SK-N-SH (cell line): ENCODE measurements around the gene LINGO3. TPM values are rescaled to one million over a fixed set of nuclear protein-coding genes. Genes with fewer than 3 reads are reported as not detected.
A peak's percentile ranks its signal among the peaks of the same experiment; 100 is the strongest.

Experiments
- CTCF ChIA-PET: fragments of 300-600, 350-600 bp; formaldehyde crosslinking; extraction: SDS; loops from one replicate; lab custom pipeline; 2021; lab: Yijun Ruan, JAX
- POLR2A ChIA-PET: fragments of 350-600 bp; sonication (Branson Sonifier 250); formaldehyde crosslinking; extraction: SDS; loops from one replicate; lab custom pipeline; 2020; ENCODE audit warnings: antibody characterized with exemption, inconsistent platforms; lab: Yijun Ruan, JAX
- DNase-seq: peaks from one replicate; pipeline ENCODE4 v3.0.0; 2012
- H2AFZ ChIP-seq: fragments of 200-600 bp; sonication (generic); 2 replicates; pipeline ENCODE4 v1.8.1; 2016; ENCODE audit warnings: antibody characterized with exemption, mild to moderate bottlenecking, low read depth
- H3F3A ChIP-seq: fragments of 200-600 bp; sonication (generic); replicated peaks from 2 replicates; pipeline ENCODE3; 2016; ENCODE audit warnings: antibody characterized with exemption, mild to moderate bottlenecking; ENCODE audit not compliant: insufficient read depth
- H3K27ac ChIP-seq, 2 experiments: fragments of 200-500 bp in 1 of 2; fragments of 200-600 bp in 1 of 2; sonication (Bioruptor generic) in 1 of 2; sonication (generic), shearing (Covaris generic) in 1 of 2; 2 replicates each; pipeline versions ENCODE4 v1.5.1 to v1.6.1; 2014 to 2016; ENCODE audit warnings: low read depth in 2 of 2, inconsistent platforms in 1 of 2, low read length in 1 of 2, mild to moderate bottlenecking in 1 of 2, mixed read lengths in 1 of 2
- H3K27me3 ChIP-seq: fragments of 200-600 bp; sonication (generic), shearing (Covaris generic); 2 replicates; pipeline ENCODE4 v1.6.1; 2016; ENCODE audit warnings: mixed run types; ENCODE audit not compliant: insufficient read depth
- H3K36me3 ChIP-seq, 2 experiments: fragments of 200-500 bp in 1 of 2; fragments of 200-600 bp in 1 of 2; sonication (Bioruptor generic) in 1 of 2; sonication (generic) in 1 of 2; replicated peaks in 1 of 2; 2 replicates each; pipeline versions ENCODE3 to v1.5.1; 2014 to 2016; ENCODE audit warnings: low read length in 1 of 2, mild to moderate bottlenecking in 1 of 2; ENCODE audit not compliant: insufficient read depth in 2 of 2, control insufficient read depth in 1 of 2
- H3K4me1 ChIP-seq, 2 experiments: fragments of 200-500 bp in 1 of 2; fragments of 200-600 bp in 1 of 2; sonication (Bioruptor generic) in 1 of 2; sonication (generic), shearing (Covaris generic) in 1 of 2; 2 replicates each; pipeline versions ENCODE4 v1.5.1 to v1.6.1; 2014 to 2016; ENCODE audit warnings: low read depth in 1 of 2, low read length in 1 of 2, mixed run types in 1 of 2; ENCODE audit not compliant: insufficient read depth in 2 of 2, control insufficient read depth in 1 of 2
- H3K4me2 ChIP-seq: fragments of 200-600 bp; sonication (generic), shearing (Covaris generic); 2 replicates; pipeline ENCODE4 v1.6.1; 2017; ENCODE audit warnings: mixed run types
- H3K4me3 ChIP-seq, 2 experiments: fragments of 200-500 bp in 1 of 2; fragments of 200-600 bp in 1 of 2; sonication (Bioruptor generic) in 1 of 2; sonication (generic), shearing (Covaris generic) in 1 of 2; 2 replicates each; pipeline versions ENCODE4 v1.5.1 to v1.8.1; 2014 to 2016; ENCODE audit warnings: low read depth in 2 of 2, inconsistent platforms in 1 of 2, low read length in 1 of 2, mild to moderate bottlenecking in 1 of 2, mixed read lengths in 1 of 2, moderate library complexity in 1 of 2
- H3K79me2 ChIP-seq: fragments of 200-600 bp; sonication (generic); 2 replicates; pipeline ENCODE4 v1.8.1; 2017; ENCODE audit warnings: mild to moderate bottlenecking; ENCODE audit not compliant: insufficient read depth
- H3K9ac ChIP-seq: fragments of 200-600 bp; sonication (generic); 2 replicates; pipeline ENCODE4 v1.6.1; 2017; ENCODE audit warnings: mixed run types
- H3K9me2 ChIP-seq: fragments of 200-600 bp; sonication (generic); 2 replicates; pipeline ENCODE4 v1.6.1; 2017; ENCODE audit warnings: mixed run types
- H3K9me3 ChIP-seq: fragments of 200-600 bp; sonication (generic); 2 replicates; pipeline ENCODE4 v1.6.1; 2017; ENCODE audit warnings: mixed run types, mild to moderate bottlenecking, moderate library complexity
- H4K20me1 ChIP-seq: fragments of 200-600 bp; sonication (generic); 2 replicates; pipeline ENCODE4 v1.6.1; 2017; ENCODE audit warnings: mild to moderate bottlenecking, mixed run types; ENCODE audit not compliant: insufficient read depth
- ELF1 ChIP-seq: IDR thresholded peaks from 2 replicates; pipeline ENCODE4 v1.4.0; 2012
- FOSL2 ChIP-seq: IDR thresholded peaks from 2 replicates; pipeline ENCODE4 v1.4.0; 2012; ENCODE audit warnings: low read depth, mild to moderate bottlenecking, moderate library complexity, borderline replicate concordance
- FOXM1 ChIP-seq: IDR thresholded peaks from 2 replicates; pipeline ENCODE4 v1.4.0; 2012; ENCODE audit warnings: low read depth, mild to moderate bottlenecking
- GABPA ChIP-seq: IDR thresholded peaks from 2 replicates; pipeline ENCODE4 v1.4.0; 2012; ENCODE audit warnings: low read depth, mild to moderate bottlenecking
- JUND ChIP-seq: IDR thresholded peaks from 2 replicates; pipeline ENCODE4 v1.4.0; 2012
- MEF2A ChIP-seq: IDR thresholded peaks from 2 replicates; pipeline ENCODE4 v1.4.0; 2012; ENCODE audit warnings: low read depth, borderline replicate concordance
- MXI1 ChIP-seq: IDR thresholded peaks from 2 replicates; pipeline ENCODE4 v1.6.1; 2012; ENCODE audit warnings: mild to moderate bottlenecking, low read depth, low read length, improper control_type of control experiment
- NRF1 ChIP-seq: IDR thresholded peaks from 2 replicates; pipeline ENCODE4 v1.6.1; 2012; ENCODE audit warnings: low read depth, mild to moderate bottlenecking, low read length
- POLR2AphosphoS5 ChIP-seq: IDR thresholded peaks from 2 replicates; pipeline ENCODE4 v1.6.1; 2012; ENCODE audit warnings: low read depth, low read length
- RAD21 ChIP-seq: IDR thresholded peaks from 2 replicates; pipeline ENCODE4 v1.6.1; 2012; ENCODE audit warnings: mild to moderate bottlenecking, low read length
- RFX5 ChIP-seq: IDR thresholded peaks from 2 replicates; pipeline ENCODE4 v1.6.1; 2012; ENCODE audit warnings: mild to moderate bottlenecking, improper control_type of control experiment, low read length
- TCF12 ChIP-seq: IDR thresholded peaks from 2 replicates; pipeline ENCODE4 v1.4.0; 2012
- TEAD4 ChIP-seq: IDR thresholded peaks from 2 replicates; pipeline ENCODE4 v1.4.0; 2012; ENCODE audit warnings: mild to moderate bottlenecking, borderline replicate concordance; ENCODE audit not compliant: insufficient read depth
- YY1 ChIP-seq: IDR thresholded peaks from 2 replicates; pipeline ENCODE4 v1.4.0; 2012; ENCODE audit warnings: low read depth, mild to moderate bottlenecking
- WGBS: methylation state at CpG from one replicate; pipeline ENCODE4 v1.1.6; 2017; ENCODE audit warnings: low lambda C conversion rate; 5-methylcytosine and 5-hydroxymethylcytosine counted together
- polyA plus RNA-seq, 3 experiments: library from polyadenylated mRNA; depleted of rRNA; stranded (reverse); fragments of >200 nt; gene quantifications; 2 replicates each; pipeline ENCODE4 v1.2.3, GENCODE V29; 2012
- TF ChIP-seq, protein P1 (sequence below): IDR thresholded peaks from 2 replicates; pipeline ENCODE4 v1.4.0; 2012; ENCODE audit warnings: low read depth, borderline replicate concordance
- TF ChIP-seq, protein P2 (sequence below): fragments of 200-600 bp; sonication (generic); IDR thresholded peaks from 2 replicates; pipeline ENCODE4 v1.6.1; 2017; ENCODE audit warnings: antibody characterized with exemption, mild to moderate bottlenecking, moderate library complexity
- TF ChIP-seq, protein P3 (sequence below): fragments of 150-350 bp; IDR thresholded peaks from 2 replicates; pipeline ENCODE4 v1.6.1; 2017; ENCODE audit warnings: antibody characterized with exemption, low read length, low read depth, borderline replicate concordance
- TF ChIP-seq, protein P4 (sequence below): fragments of 150-350 bp; IDR thresholded peaks from 2 replicates; pipeline ENCODE4 v1.6.1; 2016; ENCODE audit warnings: mild to moderate bottlenecking, low read depth, low read length
- TF ChIP-seq, protein P5 (sequence below): IDR thresholded peaks from 2 replicates; pipeline ENCODE4 v1.4.0; 2012; ENCODE audit warnings: low read depth
- TF ChIP-seq, protein P6 (sequence below): IDR thresholded peaks from 2 replicates; pipeline ENCODE4 v1.6.1; 2012; ENCODE audit warnings: mild to moderate bottlenecking, low read depth, low read length, moderate library complexity

The LINGO3 gene
- polyA plus RNA-seq, 1 of the 3 experiments (the other 2 are of a cell fraction) = not detected

DNA sequence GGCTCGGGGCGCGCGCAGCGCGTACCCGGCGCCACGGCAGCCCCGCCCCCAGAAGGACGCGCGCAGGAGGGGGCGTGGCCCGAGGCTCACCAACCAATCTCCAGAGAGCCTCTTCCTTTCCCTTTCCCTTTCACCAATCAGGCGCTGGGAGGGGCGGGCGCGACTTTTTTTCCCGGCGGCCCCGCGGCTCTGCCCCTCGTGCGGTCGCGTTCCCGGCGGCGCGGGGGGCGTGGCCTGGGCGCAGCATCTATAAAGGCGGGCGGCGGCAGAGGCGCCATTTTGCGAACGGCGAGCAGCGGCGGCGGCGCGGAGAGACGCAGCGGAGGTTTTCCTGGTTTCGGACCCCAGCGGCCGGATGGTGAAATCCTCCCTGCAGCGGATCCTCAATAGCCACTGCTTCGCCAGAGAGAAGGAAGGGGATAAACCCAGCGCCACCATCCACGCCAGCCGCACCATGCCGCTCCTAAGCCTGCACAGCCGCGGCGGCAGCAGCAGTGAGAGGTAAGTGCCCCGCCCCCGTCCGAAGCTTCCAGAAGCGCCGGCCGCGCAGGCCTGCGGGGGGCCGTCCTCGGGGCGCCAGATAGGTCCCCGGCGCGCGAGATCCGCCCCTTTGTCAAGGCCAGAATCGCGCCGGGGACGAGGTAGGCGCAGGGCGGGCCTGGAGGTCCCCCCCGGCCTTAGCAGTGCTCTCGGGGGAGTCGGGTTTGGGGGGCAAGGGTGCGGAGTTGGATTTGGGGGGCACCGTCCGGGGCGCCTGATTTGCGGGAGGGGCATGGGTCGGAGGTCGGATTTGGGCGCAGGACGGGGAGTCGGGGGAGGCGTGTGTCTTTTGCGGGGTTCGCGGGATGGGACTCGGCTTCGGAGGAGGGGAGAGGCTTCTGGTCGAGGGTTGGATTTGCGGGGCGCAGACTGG lies 38.5 kb downstream of the LINGO3 start:
- Histone ChIP-seq H3K9me3 (no peaks in the 10 kb centered on the region), H3F3A (peaks cover 23% of the 10 kb centered on the region), H3K4me3 (peak overlapping the region; percentile 91 to 100), H3K9me2 (no peaks in the 10 kb centered on the region), H3K4me1 (peaks cover 8 to 32% of the 10 kb centered on the region in 2 experiments; a peak in 3 of 4 replicates), H4K20me1 (peaks cover 50% of the 10 kb centered on the region), H3K36me3 (peaks cover 17 to 26% of the 10 kb centered on the region in 2 experiments), H3K4me2 (peak overlapping the region; percentile 90), H3K27me3 (no peaks in the 10 kb centered on the region), H3K27ac (peak overlapping the region; percentile 87), H2AFZ (peak overlapping the region; percentile 80; the same call in 1 of the 2 replicates), H3K9ac (peak overlapping the region; percentile 99), H3K79me2 (peaks cover 52% of the 10 kb centered on the region)
- DNase-seq = peak; percentile 100
- ChIA-PET CTCF (interaction anchor here (1.0 to 11.9 kb wide), 5 partner anchors 25 to 124 kb away, joined by 3 to 284 read pairs (median 93); partner anchors contain the start of genes LINGO3, PLEKHJ1 and SF3A2), POLR2A (interaction anchor here (0.7 to 3.5 kb wide), 16 partner anchors 8 to 196 kb away, joined by 3 to 28 read pairs (median 4); partner anchors contain the start of genes AP3D1 and PLEKHJ1)
- 2% methylated on average over 18 of the region's 103 CpGs for WGBS
- TF ChIP-seq FOXM1 (no peak), FOSL2 (no peak), MXI1 (no peak), RAD21 (no peak), NRF1 (peak; percentile 47; the same call in 1 of the 2 replicates), MEF2A (no peak), POLR2AphosphoS5 (peak; percentile 99), TEAD4 (0 out of 2 replicates have a peak, but pooled peaks have one; percentile 57), GABPA (no peak), JUND (no peak), YY1 (peak; percentile 99), TCF12 (no peak; the same call in 1 of the 2 replicates), ELF1 (no peak), RFX5 (no peak)
- TF ChIP-seq, protein P1, sequence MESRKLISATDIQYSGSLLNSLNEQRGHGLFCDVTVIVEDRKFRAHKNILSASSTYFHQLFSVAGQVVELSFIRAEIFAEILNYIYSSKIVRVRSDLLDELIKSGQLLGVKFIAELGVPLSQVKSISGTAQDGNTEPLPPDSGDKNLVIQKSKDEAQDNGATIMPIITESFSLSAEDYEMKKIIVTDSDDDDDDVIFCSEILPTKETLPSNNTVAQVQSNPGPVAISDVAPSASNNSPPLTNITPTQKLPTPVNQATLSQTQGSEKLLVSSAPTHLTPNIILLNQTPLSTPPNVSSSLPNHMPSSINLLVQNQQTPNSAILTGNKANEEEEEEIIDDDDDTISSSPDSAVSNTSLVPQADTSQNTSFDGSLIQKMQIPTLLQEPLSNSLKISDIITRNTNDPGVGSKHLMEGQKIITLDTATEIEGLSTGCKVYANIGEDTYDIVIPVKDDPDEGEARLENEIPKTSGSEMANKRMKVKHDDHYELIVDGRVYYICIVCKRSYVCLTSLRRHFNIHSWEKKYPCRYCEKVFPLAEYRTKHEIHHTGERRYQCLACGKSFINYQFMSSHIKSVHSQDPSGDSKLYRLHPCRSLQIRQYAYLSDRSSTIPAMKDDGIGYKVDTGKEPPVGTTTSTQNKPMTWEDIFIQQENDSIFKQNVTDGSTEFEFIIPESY = no peak
- TF ChIP-seq, protein P2, sequence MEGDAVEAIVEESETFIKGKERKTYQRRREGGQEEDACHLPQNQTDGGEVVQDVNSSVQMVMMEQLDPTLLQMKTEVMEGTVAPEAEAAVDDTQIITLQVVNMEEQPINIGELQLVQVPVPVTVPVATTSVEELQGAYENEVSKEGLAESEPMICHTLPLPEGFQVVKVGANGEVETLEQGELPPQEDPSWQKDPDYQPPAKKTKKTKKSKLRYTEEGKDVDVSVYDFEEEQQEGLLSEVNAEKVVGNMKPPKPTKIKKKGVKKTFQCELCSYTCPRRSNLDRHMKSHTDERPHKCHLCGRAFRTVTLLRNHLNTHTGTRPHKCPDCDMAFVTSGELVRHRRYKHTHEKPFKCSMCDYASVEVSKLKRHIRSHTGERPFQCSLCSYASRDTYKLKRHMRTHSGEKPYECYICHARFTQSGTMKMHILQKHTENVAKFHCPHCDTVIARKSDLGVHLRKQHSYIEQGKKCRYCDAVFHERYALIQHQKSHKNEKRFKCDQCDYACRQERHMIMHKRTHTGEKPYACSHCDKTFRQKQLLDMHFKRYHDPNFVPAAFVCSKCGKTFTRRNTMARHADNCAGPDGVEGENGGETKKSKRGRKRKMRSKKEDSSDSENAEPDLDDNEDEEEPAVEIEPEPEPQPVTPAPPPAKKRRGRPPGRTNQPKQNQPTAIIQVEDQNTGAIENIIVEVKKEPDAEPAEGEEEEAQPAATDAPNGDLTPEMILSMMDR = 0 out of 2 replicates have a peak, but pooled peaks have one; percentile 26
- TF ChIP-seq, protein P3, sequence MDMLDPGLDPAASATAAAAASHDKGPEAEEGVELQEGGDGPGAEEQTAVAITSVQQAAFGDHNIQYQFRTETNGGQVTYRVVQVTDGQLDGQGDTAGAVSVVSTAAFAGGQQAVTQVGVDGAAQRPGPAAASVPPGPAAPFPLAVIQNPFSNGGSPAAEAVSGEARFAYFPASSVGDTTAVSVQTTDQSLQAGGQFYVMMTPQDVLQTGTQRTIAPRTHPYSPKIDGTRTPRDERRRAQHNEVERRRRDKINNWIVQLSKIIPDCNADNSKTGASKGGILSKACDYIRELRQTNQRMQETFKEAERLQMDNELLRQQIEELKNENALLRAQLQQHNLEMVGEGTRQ = no peak
- TF ChIP-seq, protein P4, sequence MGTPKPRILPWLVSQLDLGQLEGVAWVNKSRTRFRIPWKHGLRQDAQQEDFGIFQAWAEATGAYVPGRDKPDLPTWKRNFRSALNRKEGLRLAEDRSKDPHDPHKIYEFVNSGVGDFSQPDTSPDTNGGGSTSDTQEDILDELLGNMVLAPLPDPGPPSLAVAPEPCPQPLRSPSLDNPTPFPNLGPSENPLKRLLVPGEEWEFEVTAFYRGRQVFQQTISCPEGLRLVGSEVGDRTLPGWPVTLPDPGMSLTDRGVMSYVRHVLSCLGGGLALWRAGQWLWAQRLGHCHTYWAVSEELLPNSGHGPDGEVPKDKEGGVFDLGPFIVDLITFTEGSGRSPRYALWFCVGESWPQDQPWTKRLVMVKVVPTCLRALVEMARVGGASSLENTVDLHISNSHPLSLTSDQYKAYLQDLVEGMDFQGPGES = no peak; the same call in 1 of the 2 replicates
- TF ChIP-seq, protein P5, sequence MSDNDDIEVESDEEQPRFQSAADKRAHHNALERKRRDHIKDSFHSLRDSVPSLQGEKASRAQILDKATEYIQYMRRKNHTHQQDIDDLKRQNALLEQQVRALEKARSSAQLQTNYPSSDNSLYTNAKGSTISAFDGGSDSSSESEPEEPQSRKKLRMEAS = peak; percentile 56; the same call in 1 of the 2 replicates
- TF ChIP-seq, protein P6, sequence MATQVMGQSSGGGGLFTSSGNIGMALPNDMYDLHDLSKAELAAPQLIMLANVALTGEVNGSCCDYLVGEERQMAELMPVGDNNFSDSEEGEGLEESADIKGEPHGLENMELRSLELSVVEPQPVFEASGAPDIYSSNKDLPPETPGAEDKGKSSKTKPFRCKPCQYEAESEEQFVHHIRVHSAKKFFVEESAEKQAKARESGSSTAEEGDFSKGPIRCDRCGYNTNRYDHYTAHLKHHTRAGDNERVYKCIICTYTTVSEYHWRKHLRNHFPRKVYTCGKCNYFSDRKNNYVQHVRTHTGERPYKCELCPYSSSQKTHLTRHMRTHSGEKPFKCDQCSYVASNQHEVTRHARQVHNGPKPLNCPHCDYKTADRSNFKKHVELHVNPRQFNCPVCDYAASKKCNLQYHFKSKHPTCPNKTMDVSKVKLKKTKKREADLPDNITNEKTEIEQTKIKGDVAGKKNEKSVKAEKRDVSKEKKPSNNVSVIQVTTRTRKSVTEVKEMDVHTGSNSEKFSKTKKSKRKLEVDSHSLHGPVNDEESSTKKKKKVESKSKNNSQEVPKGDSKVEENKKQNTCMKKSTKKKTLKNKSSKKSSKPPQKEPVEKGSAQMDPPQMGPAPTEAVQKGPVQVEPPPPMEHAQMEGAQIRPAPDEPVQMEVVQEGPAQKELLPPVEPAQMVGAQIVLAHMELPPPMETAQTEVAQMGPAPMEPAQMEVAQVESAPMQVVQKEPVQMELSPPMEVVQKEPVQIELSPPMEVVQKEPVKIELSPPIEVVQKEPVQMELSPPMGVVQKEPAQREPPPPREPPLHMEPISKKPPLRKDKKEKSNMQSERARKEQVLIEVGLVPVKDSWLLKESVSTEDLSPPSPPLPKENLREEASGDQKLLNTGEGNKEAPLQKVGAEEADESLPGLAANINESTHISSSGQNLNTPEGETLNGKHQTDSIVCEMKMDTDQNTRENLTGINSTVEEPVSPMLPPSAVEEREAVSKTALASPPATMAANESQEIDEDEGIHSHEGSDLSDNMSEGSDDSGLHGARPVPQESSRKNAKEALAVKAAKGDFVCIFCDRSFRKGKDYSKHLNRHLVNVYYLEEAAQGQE = peak; percentile 78
